Measurements from ENCODE around the gene LRRC75A.

GRCh38 chr17:16437083-16437482 is 54.9 kb downstream of the LRRC75A start:
- TF ChIP-seq, protein P1, sequence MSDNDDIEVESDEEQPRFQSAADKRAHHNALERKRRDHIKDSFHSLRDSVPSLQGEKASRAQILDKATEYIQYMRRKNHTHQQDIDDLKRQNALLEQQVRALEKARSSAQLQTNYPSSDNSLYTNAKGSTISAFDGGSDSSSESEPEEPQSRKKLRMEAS (IDR thresholded peaks at IDR 0.05), result no peak
- no peak for TF ChIP-seq YY1 (IDR thresholded peaks at IDR 0.05)
- no peak for TF ChIP-seq RAD21 (IDR thresholded peaks at IDR 0.05)
- TF ChIP-seq CTCF (IDR thresholded peaks at IDR 0.05; ENCODE audit: low read depth, low read length, missing input control), result no peak
